ENCODE measurements around the gene NKX1-2. TPM values are rescaled to one million over a fixed set of nuclear protein-coding genes. Genes with fewer than 3 reads are reported as not detected.

Gene NKX1-2
- polyA plus RNA-seq, 1 of the 3 experiments (the other 2 are of a cell fraction) = not detected

DNA sequence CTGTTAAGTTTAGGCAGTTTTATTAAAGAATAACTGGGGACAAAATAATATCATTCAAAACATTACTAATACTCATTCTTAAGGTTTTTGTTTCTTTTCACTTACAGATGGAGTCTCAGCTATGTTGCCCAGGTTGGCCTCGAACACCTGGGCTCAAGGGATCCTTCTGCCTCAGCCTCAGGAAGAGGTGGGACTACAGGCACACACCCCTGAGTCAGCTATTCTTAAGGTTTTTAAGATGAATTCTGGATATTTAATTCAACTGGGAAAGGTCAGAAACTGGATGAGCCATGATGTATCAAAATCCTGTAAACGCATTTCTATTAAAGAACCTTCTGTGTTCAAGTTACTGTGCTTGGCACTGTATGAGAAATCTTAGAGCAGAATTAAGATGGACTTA is 34.6 kb downstream of the NKX1-2 start (continued):
- TF ChIP-seq, protein P1, sequence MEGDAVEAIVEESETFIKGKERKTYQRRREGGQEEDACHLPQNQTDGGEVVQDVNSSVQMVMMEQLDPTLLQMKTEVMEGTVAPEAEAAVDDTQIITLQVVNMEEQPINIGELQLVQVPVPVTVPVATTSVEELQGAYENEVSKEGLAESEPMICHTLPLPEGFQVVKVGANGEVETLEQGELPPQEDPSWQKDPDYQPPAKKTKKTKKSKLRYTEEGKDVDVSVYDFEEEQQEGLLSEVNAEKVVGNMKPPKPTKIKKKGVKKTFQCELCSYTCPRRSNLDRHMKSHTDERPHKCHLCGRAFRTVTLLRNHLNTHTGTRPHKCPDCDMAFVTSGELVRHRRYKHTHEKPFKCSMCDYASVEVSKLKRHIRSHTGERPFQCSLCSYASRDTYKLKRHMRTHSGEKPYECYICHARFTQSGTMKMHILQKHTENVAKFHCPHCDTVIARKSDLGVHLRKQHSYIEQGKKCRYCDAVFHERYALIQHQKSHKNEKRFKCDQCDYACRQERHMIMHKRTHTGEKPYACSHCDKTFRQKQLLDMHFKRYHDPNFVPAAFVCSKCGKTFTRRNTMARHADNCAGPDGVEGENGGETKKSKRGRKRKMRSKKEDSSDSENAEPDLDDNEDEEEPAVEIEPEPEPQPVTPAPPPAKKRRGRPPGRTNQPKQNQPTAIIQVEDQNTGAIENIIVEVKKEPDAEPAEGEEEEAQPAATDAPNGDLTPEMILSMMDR (IDR thresholded peaks at IDR 0.05) = no peak
- TF ChIP-seq RAD21 (IDR thresholded peaks at IDR 0.05; ENCODE audit: low read length) = no peak
- TF ChIP-seq POLR2AphosphoS5 (IDR thresholded peaks at IDR 0.05; ENCODE audit: low read depth, low read length) = no peak
- TF ChIP-seq YY1 (IDR thresholded peaks at IDR 0.05; ENCODE audit: low read depth) = no peak
- TF ChIP-seq ELF1 (IDR thresholded peaks at IDR 0.05) = no peak

DNA sequence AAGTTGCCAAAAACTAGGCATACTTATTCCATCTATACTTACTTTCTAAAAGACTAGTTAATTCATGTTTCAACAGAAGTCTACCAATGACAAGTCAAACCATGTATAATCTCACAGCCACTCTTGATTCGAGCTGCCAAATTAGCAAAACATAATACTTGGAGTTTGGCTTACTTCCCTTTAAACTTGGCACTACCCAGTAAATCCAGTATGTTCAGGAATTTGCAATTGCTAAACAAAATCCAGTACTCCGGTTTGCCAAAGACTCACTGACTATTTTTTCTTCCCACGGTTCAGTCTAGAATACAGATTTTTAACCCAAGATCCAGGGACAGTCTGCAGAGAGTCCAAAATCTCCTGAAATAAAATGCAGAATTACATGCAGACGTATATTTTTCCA is 35.8 kb downstream of the NKX1-2 start:
- Histone ChIP-seq H3K4me2 (no peak overlapping the region), H3F3A (replicated peaks; ENCODE audit: insufficient read depth) (no peaks in the 10 kb centered on the region), H2AFZ (ENCODE audit: low read depth) (no peak overlapping the region), H3K27ac (ENCODE audit: low read depth in 2 of 2, low read length in 1 of 2) (no peak overlapping the region), H4K20me1 (ENCODE audit: insufficient read depth) (peaks cover 68% of the 10 kb centered on the region), H3K9ac (no peak overlapping the region), H3K27me3 (ENCODE audit: insufficient read depth) (no peaks in the 10 kb centered on the region), H3K9me2 (no peaks in the 10 kb centered on the region), H3K4me1 (ENCODE audit: control insufficient read depth in 1 of 2, insufficient read depth in 2 of 2, low read depth in 1 of 2, low read length in 1 of 2) (peaks cover 5 to 6% of the 10 kb centered on the region in 2 experiments; a peak in 2 of 4 replicates), H3K79me2 (ENCODE audit: insufficient read depth) (peaks cover 81% of the 10 kb centered on the region), H3K9me3 (no peaks in the 10 kb centered on the region), H3K4me3 (ENCODE audit: low read depth in 2 of 2, low read length in 1 of 2) (no peak overlapping the region), H3K36me3 (replicated peaks in 1 of 2; ENCODE audit: control insufficient read depth in 1 of 2, insufficient read depth in 2 of 2, low read length in 1 of 2) (peaks cover 0 to 29% of the 10 kb centered on the region in 2 experiments)
- TF ChIP-seq, protein P2, sequence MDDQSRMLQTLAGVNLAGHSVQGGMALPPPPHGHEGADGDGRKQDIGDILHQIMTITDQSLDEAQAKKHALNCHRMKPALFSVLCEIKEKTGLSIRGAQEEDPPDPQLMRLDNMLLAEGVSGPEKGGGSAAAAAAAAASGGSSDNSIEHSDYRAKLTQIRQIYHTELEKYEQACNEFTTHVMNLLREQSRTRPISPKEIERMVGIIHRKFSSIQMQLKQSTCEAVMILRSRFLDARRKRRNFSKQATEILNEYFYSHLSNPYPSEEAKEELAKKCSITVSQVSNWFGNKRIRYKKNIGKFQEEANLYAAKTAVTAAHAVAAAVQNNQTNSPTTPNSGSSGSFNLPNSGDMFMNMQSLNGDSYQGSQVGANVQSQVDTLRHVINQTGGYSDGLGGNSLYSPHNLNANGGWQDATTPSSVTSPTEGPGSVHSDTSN (IDR thresholded peaks at IDR 0.05) = no peak
- no peak for TF ChIP-seq NRF1 (IDR thresholded peaks at IDR 0.05; ENCODE audit: low read depth, low read length)
- TF ChIP-seq EP300 (IDR thresholded peaks at IDR 0.05; ENCODE audit: borderline replicate concordance in 1 of 2, low read depth in 1 of 2, low read length in 1 of 2) = no peak
- no peak for TF ChIP-seq RAD21 (IDR thresholded peaks at IDR 0.05; ENCODE audit: low read length)
- no peak for TF ChIP-seq ELF1 (IDR thresholded peaks at IDR 0.05)
- no peak for TF ChIP-seq YY1 (IDR thresholded peaks at IDR 0.05; ENCODE audit: low read depth)
- TF ChIP-seq NFIC (IDR thresholded peaks at IDR 0.05; ENCODE audit: borderline replicate concordance) = no peak
- no peak for TF ChIP-seq FOXM1 (IDR thresholded peaks at IDR 0.05; ENCODE audit: low read depth)
- no peak for TF ChIP-seq EZH2phosphoT487 (IDR thresholded peaks at IDR 0.05; ENCODE audit: borderline replicate concordance, low read depth)
- TF ChIP-seq, protein P3, sequence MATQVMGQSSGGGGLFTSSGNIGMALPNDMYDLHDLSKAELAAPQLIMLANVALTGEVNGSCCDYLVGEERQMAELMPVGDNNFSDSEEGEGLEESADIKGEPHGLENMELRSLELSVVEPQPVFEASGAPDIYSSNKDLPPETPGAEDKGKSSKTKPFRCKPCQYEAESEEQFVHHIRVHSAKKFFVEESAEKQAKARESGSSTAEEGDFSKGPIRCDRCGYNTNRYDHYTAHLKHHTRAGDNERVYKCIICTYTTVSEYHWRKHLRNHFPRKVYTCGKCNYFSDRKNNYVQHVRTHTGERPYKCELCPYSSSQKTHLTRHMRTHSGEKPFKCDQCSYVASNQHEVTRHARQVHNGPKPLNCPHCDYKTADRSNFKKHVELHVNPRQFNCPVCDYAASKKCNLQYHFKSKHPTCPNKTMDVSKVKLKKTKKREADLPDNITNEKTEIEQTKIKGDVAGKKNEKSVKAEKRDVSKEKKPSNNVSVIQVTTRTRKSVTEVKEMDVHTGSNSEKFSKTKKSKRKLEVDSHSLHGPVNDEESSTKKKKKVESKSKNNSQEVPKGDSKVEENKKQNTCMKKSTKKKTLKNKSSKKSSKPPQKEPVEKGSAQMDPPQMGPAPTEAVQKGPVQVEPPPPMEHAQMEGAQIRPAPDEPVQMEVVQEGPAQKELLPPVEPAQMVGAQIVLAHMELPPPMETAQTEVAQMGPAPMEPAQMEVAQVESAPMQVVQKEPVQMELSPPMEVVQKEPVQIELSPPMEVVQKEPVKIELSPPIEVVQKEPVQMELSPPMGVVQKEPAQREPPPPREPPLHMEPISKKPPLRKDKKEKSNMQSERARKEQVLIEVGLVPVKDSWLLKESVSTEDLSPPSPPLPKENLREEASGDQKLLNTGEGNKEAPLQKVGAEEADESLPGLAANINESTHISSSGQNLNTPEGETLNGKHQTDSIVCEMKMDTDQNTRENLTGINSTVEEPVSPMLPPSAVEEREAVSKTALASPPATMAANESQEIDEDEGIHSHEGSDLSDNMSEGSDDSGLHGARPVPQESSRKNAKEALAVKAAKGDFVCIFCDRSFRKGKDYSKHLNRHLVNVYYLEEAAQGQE (IDR thresholded peaks at IDR 0.05; ENCODE audit: low read depth, low read length) = no peak
- TF ChIP-seq TAF1 (IDR thresholded peaks at IDR 0.05; ENCODE audit: borderline replicate concordance, low read depth, low read length) = no peak
- TF ChIP-seq, protein P1 (IDR thresholded peaks at IDR 0.05) = no peak
- ChIA-PET POLR2A (interaction anchor here (0.7 to 1.2 kb wide), 2 partner anchors 18 to 40 kb away, joined by 3 read pairs; no protein-coding TSS in a partner anchor), CTCF (interaction anchor here (0.6 to 5.2 kb wide), 4 partner anchors 10 to 89 kb away, joined by 3 to 29 read pairs (median 7); no protein-coding TSS in a partner anchor)
- no peak for DNase-seq
- 79% methylated on average over 4 of the region's 4 CpGs for WGBS (ENCODE audit: low lambda C conversion rate)

Data from SK-N-SH (cell line).